Activated CD4-positive, alpha-beta T cell treated with anti-CD3 and anti-CD28 coated beads, Interleukin-2, amount 10 ng/mL, durations not matched to agents 7 days and 5 days (primary cell): ENCODE data around the gene NMRK1. TPM values are rescaled to one million over a fixed set of nuclear protein-coding genes. Genes with fewer than 3 reads are reported as not detected.

Source experiments
- CTCF ChIA-PET: fragments of 350-600 bp; sonication (Branson Sonifier 250); formaldehyde crosslinking; loops from one replicate; lab custom pipeline; 2021; ENCODE audit warnings: antibody characterized with exemption; lab: Charles Lee
- POLR2A ChIA-PET: fragments of 350-600 bp; sonication (Branson Sonifier 250); formaldehyde crosslinking; loops from one replicate; lab custom pipeline; 2021; ENCODE audit warnings: antibody characterized with exemption; lab: Charles Lee
- DNase-seq: peaks from one replicate; pipeline ENCODE4 v3.0.0-alpha.2; 2020
- H3K27ac Mint-ChIP-seq: one replicate; pipeline ENCODE4 v1.8.0; 2021; ENCODE audit warnings: mild to moderate bottlenecking, moderate library complexity, mixed read lengths
- H3K27me3 Mint-ChIP-seq: one replicate; pipeline ENCODE4 v1.8.0; 2021; ENCODE audit warnings: mixed read lengths
- H3K36me3 Mint-ChIP-seq: one replicate; pipeline ENCODE4 v1.8.0; 2021; ENCODE audit warnings: low read depth, mixed read lengths
- H3K4me1 Mint-ChIP-seq: one replicate; pipeline ENCODE4 v1.8.0; 2021; ENCODE audit warnings: mixed read lengths
- H3K4me3 Mint-ChIP-seq: one replicate; pipeline ENCODE4 v1.8.0; 2021; ENCODE audit warnings: mild to moderate bottlenecking, moderate library complexity, mixed read lengths
- H3K9me3 Mint-ChIP-seq: one replicate; pipeline ENCODE4 v1.8.0; 2021; ENCODE audit warnings: mixed read lengths
- total RNA-seq, 2 experiments: library from RNA; stranded (reverse); gene quantifications; one replicate each; pipeline ENCODE4 v1.2.3, GENCODE V29; 2021

The NMRK1 gene
- total RNA-seq, 2 experiments from 2014 or later, result 43.5 to 53.2 TPM

DNA sequence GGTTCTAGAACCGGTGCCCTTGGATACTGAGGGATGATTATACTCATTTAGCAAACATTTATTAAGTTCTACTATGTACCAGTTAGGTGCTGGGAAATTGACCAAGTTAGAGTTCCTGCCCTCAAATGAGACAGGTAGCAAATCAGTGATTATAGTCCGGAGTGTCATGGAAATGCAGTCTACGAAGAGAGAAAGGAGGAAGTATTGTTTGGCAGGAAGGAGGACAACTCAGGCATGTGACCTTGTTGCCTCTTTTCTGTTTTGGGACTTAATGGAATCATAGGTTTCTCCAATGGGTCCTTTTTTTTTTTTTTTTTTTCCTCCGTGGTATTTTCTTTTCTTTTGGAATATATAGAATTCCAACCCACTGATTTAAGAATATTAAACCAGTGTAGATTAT, 28.4 kb upstream of the NMRK1 start:
- H3K4me3 Mint-ChIP-seq, result no peak overlapping the region
- no peaks in the 10 kb centered on the region for H3K27me3 Mint-ChIP-seq
- no peak for DNase-seq
- peaks cover 55% of the 10 kb centered on the region for H3K36me3 Mint-ChIP-seq
- peaks cover 13% of the 10 kb centered on the region for H3K9me3 Mint-ChIP-seq
- H3K4me1 Mint-ChIP-seq, result peaks cover 32% of the 10 kb centered on the region
- ChIA-PET CTCF (interaction anchor here (0.6 to 0.9 kb wide), 2 partner anchors 31 to 163 kb away, joined by 3 read pairs; no protein-coding TSS in a partner anchor), POLR2A (no interaction called here)
- H3K27ac Mint-ChIP-seq, result no peak overlapping the region

- peaks cover 6% of the 10 kb centered on the region for H3K9me3 Mint-ChIP-seq
- CTCF ChIA-PET, result no interaction called here
- DNase-seq, result no peak
- no peak overlapping the region for H3K4me3 Mint-ChIP-seq
- H3K27ac Mint-ChIP-seq, result no peak overlapping the region
- no peaks in the 10 kb centered on the region for H3K27me3 Mint-ChIP-seq
- peaks cover 33% of the 10 kb centered on the region for H3K36me3 Mint-ChIP-seq
- peaks cover 38% of the 10 kb centered on the region for H3K4me1 Mint-ChIP-seq
- POLR2A ChIA-PET, result no interaction called here
Observed at GRCh38 chr9:75112789-75113188, 24.8 kb upstream of the NMRK1 start.

DNA sequence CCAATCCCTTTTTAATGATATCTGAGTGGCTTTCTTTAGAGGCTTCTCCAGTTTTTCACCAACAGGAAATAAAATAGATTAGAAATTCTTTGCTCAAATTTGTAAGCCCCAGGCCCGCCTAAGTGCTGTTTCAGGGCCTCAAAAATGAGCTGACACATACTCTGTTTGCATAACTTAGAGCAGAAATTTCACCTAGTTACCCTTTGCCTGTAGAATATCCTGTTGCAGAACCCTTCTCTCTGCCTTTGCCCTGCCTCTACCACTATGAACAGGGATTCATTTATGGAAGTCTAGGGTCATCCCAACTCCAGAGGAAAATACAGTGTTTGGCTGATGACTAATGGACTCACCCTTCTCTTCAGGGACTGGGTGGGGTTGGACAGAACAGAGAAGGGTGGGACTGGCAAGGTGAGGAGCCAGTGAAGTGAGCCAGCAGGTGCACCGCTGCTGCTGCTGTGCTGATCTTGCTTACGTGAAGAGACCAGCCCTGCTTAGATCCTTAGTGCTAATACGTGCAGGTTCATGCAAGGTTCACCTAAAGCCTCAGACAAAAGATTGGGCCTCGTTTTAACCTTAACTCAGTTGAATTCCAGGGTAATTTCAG, 23.2 kb upstream of the NMRK1 start:
- ChIA-PET POLR2A (no interaction called here), CTCF (interaction anchor here (0.7 to 1.5 kb wide), 2 partner anchors 21 to 912 kb away, joined by 3 to 4 read pairs; no protein-coding TSS in a partner anchor)
- Mint-ChIP-seq H3K36me3 (peaks cover 28% of the 10 kb centered on the region), H3K27me3 (no peaks in the 10 kb centered on the region), H3K9me3 (peaks cover 2% of the 10 kb centered on the region), H3K4me1 (peaks cover 37% of the 10 kb centered on the region), H3K4me3 (no peak overlapping the region), H3K27ac (peak overlapping the region; percentile 36)
- no peak for DNase-seq

- no peak overlapping the region for H3K4me3 Mint-ChIP-seq
- H3K36me3 Mint-ChIP-seq, result peaks cover 42% of the 10 kb centered on the region
- CTCF ChIA-PET, result no interaction called here
- peaks cover 2% of the 10 kb centered on the region for H3K9me3 Mint-ChIP-seq
- POLR2A ChIA-PET, result no interaction called here
- H3K27me3 Mint-ChIP-seq, result no peaks in the 10 kb centered on the region
- no peak for DNase-seq
- H3K4me1 Mint-ChIP-seq, result peaks cover 52% of the 10 kb centered on the region
- no peak overlapping the region for H3K27ac Mint-ChIP-seq
Observed at GRCh38 chr9:75109210-75109839, 21.4 kb upstream of the NMRK1 start.

- Mint-ChIP-seq H3K4me1 (peaks cover 47% of the 10 kb centered on the region), H3K4me3 (no peak overlapping the region), H3K27me3 (no peaks in the 10 kb centered on the region), H3K27ac (no peak overlapping the region), H3K9me3 (peaks cover 2% of the 10 kb centered on the region), H3K36me3 (peaks cover 38% of the 10 kb centered on the region)
- CTCF ChIA-PET, result no interaction called here
- DNase-seq, result no peak
- POLR2A ChIA-PET, result no interaction called here
Observed at GRCh38 chr9:75108571-75108970, 20.6 kb upstream of the NMRK1 start.

DNA sequence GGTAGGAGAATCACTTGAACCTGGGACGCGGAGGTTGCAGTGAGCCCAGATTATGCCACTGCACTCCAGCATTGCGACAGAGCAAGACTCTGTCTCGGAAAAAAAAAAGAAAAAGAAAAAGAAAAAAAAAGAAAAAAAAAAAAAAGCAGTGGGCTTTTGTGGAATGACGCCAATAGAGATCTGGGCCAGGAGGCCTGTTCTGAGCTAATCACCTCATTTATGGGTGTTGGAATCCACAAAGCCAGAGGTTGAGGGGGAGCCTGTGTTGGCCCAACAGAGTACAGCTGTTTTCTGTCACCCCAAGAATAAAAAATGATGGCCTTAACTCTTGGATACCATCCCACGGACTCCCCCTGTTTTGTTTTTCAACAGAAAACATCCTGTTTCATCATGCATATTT, 18.9 kb upstream of the NMRK1 start:
- ChIA-PET CTCF (interaction anchor here (1.0 to 1.2 kb wide), 2 partner anchors 14 to 26 kb away, joined by 3 read pairs; no protein-coding TSS in a partner anchor), POLR2A (no interaction called here)
- Mint-ChIP-seq H3K36me3 (peaks cover 45% of the 10 kb centered on the region), H3K27ac (no peak overlapping the region), H3K9me3 (peaks cover 2% of the 10 kb centered on the region), H3K27me3 (no peaks in the 10 kb centered on the region), H3K4me3 (no peak overlapping the region), H3K4me1 (peaks cover 48% of the 10 kb centered on the region)
- no peak for DNase-seq

- Mint-ChIP-seq H3K9me3 (peaks cover 2% of the 10 kb centered on the region), H3K36me3 (peaks cover 46% of the 10 kb centered on the region), H3K27ac (peak overlapping the region; percentile 37), H3K27me3 (no peaks in the 10 kb centered on the region), H3K4me1 (peaks cover 51% of the 10 kb centered on the region), H3K4me3 (no peak overlapping the region)
- CTCF ChIA-PET, result no interaction called here
- POLR2A ChIA-PET, result no interaction called here
- no peak for DNase-seq
Observed at GRCh38 chr9:75105841-75106240, 17.9 kb upstream of the NMRK1 start.

DNA sequence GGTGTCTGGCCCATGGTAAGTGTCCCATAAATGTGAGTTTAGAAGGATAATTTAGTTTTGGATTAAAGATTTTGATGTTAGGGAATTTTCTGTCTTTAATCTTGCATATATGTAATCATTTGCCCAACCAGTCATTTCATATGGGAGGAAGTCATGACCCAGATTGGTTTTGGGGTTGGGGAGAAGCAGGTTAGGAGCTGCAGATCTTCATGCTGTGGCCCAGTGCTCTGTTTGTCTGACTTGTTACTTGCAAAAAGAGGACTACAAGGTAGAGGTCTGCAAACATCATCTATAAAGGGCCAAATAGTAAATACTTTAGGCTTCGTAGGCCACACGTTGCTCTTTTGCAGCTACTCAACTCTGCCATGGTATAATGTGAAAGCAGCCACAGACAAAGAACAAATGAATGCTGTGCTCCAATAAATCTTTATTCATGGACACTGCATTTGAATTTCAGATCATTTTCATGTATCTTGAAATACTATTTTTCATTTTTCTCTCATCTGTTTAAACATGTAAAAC, 17.1 kb upstream of the NMRK1 start:
- Mint-ChIP-seq H3K27ac (peak overlapping the region; percentile 21), H3K36me3 (peaks cover 43% of the 10 kb centered on the region), H3K4me3 (no peak overlapping the region), H3K4me1 (peaks cover 46% of the 10 kb centered on the region), H3K27me3 (no peaks in the 10 kb centered on the region), H3K9me3 (no peaks in the 10 kb centered on the region)
- POLR2A ChIA-PET, result no interaction called here
- DNase-seq, result no peak
- CTCF ChIA-PET, result interaction anchor here (1.3 kb wide), 1 partner anchor 12 kb away, joined by 5 read pairs; no protein-coding TSS in a partner anchor

GRCh38 chr9:75104607-75105006, 16.7 kb upstream of the NMRK1 start:
- H3K4me3 Mint-ChIP-seq, result no peak overlapping the region
- H3K27me3 Mint-ChIP-seq, result no peaks in the 10 kb centered on the region
- no peak overlapping the region for H3K27ac Mint-ChIP-seq
- H3K4me1 Mint-ChIP-seq, result peaks cover 43% of the 10 kb centered on the region
- POLR2A ChIA-PET, result no interaction called here
- H3K9me3 Mint-ChIP-seq, result no peaks in the 10 kb centered on the region
- no peak for DNase-seq
- CTCF ChIA-PET, result interaction anchor here (1.3 kb wide), 1 partner anchor 13 kb away, joined by 5 read pairs; no protein-coding TSS in a partner anchor
- H3K36me3 Mint-ChIP-seq, result peaks cover 45% of the 10 kb centered on the region

DNA sequence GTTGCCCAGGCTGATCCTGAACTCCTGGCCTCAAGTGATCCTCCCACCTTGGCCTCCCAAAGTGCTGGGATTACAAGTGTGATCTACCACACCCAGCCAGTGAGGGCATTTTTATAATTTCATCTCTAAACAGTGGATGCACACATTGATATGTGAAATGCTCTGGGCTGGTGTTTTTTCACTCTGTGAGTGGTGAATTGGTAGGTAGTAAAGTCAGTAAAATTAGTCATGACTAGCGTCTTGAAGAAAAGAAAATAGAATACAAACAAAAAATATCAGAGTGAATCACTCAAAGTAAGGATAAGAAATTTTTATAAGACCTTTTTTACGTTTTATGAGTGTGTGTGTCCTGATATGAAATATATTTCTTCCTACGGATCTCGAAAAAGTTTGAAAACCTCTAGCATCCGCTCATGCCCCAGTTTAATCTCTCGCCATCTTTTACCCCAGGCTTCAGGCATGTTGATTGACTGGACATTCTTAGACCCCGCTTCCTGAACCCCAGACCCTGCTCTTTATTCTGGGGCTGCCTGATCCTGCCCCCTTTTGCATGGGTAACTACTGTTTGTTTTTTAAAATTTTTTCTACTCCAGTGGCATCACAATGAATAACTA, 14.3 kb upstream of the NMRK1 start:
- Mint-ChIP-seq H3K27ac (no peak overlapping the region), H3K9me3 (no peaks in the 10 kb centered on the region), H3K4me3 (no peak overlapping the region), H3K4me1 (peaks cover 38% of the 10 kb centered on the region), H3K27me3 (no peaks in the 10 kb centered on the region), H3K36me3 (peaks cover 43% of the 10 kb centered on the region)
- POLR2A ChIA-PET, result no interaction called here
- CTCF ChIA-PET, result no interaction called here
- no peak for DNase-seq

GRCh38 chr9:75101004-75101588, 13.1 kb upstream of the NMRK1 start:
- CTCF ChIA-PET, result interaction anchor here (0.6 kb wide), 1 partner anchor 27 kb away, joined by 4 read pairs; no protein-coding TSS in a partner anchor
- Mint-ChIP-seq H3K27me3 (no peaks in the 10 kb centered on the region), H3K36me3 (peaks cover 44% of the 10 kb centered on the region), H3K9me3 (no peaks in the 10 kb centered on the region), H3K27ac (peak overlapping the region; percentile 31), H3K4me3 (no peak overlapping the region), H3K4me1 (peaks cover 41% of the 10 kb centered on the region)
- DNase-seq, result no peak
- POLR2A ChIA-PET, result no interaction called here

- POLR2A ChIA-PET, result interaction anchor here (0.6 kb wide), 1 partner anchor 112 kb away, joined by 3 read pairs; no protein-coding TSS in a partner anchor
- CTCF ChIA-PET, result no interaction called here
Observed at GRCh38 chr9:75096796-75097195, 8.8 kb upstream of the NMRK1 start.

More at GRCh38 chr9:75096796-75097195, 8.8 kb upstream of the NMRK1 start:
- Mint-ChIP-seq H3K4me1 (peaks cover 46% of the 10 kb centered on the region), H3K9me3 (no peaks in the 10 kb centered on the region), H3K4me3 (no peak overlapping the region), H3K27ac (no peak overlapping the region), H3K36me3 (peaks cover 32% of the 10 kb centered on the region), H3K27me3 (no peaks in the 10 kb centered on the region)
- DNase-seq, result no peak
